ENCODE results near the gene NHLRC2.

NHLRC2 gene

GRCh38 chr10:113859261-113859660, 4.8 kb downstream of the NHLRC2 start:
- no peak for DNase-seq (ENCODE audit: low read depth)

GRCh38 chr10:113865901-113866300, 11.4 kb downstream of the NHLRC2 start:
- DNase-seq (ENCODE audit: low read depth): no peak

GRCh38 chr10:113866551-113867394, 12.3 kb downstream of the NHLRC2 start:
- no peak for DNase-seq (ENCODE audit: low read depth)

GRCh38 chr10:113867904-113868303, 13.4 kb downstream of the NHLRC2 start:
- DNase-seq (ENCODE audit: low read depth): no peak

- DNase-seq (ENCODE audit: low read depth): no peak
Measured at GRCh38 chr10:113869789-113870188, 15.3 kb downstream of the NHLRC2 start.

GRCh38 chr10:113872139-113873030, 17.9 kb downstream of the NHLRC2 start:
- no peak for DNase-seq (ENCODE audit: low read depth)

- DNase-seq (ENCODE audit: low read depth): no peak
Measured at GRCh38 chr10:113875212-113875611, 20.8 kb downstream of the NHLRC2 start.

GRCh38 chr10:113876461-113876860, 22.0 kb downstream of the NHLRC2 start:
- no peak for DNase-seq (ENCODE audit: low read depth)

- DNase-seq (ENCODE audit: low read depth): no peak
Measured at GRCh38 chr10:113879691-113880090, 25.2 kb downstream of the NHLRC2 start.

- DNase-seq (ENCODE audit: low read depth): peak; percentile 58
Measured at GRCh38 chr10:113880236-113880635, 25.8 kb downstream of the NHLRC2 start.

GRCh38 chr10:113882240-113882639, 27.8 kb downstream of the NHLRC2 start:
- no peak for DNase-seq (ENCODE audit: low read depth)

- no peak for DNase-seq (ENCODE audit: low read depth)
Measured at GRCh38 chr10:113889911-113890310, 35.5 kb downstream of the NHLRC2 start.

- no peak for DNase-seq (ENCODE audit: low read depth)
Measured at GRCh38 chr10:113890769-113891168, 36.3 kb downstream of the NHLRC2 start.

GRCh38 chr10:113891476-113891875, 37.0 kb downstream of the NHLRC2 start:
- no peak for DNase-seq (ENCODE audit: low read depth)

- no peak for DNase-seq (ENCODE audit: low read depth)
Measured at GRCh38 chr10:113893570-113893969, 39.1 kb downstream of the NHLRC2 start.

GRCh38 chr10:113894581-113894980, 40.1 kb downstream of the NHLRC2 start:
- no peak for DNase-seq (ENCODE audit: low read depth)

GRCh38 chr10:113895018-113895417, 40.6 kb downstream of the NHLRC2 start:
- DNase-seq (ENCODE audit: low read depth): peak; percentile 19

- no peak for DNase-seq (ENCODE audit: low read depth)
Measured at GRCh38 chr10:113897693-113898618, 43.5 kb downstream of the NHLRC2 start.

- no peak for DNase-seq (ENCODE audit: low read depth)
Measured at GRCh38 chr10:113899952-113900598, 45.6 kb downstream of the NHLRC2 start.

- no peak for DNase-seq (ENCODE audit: low read depth)
Measured at GRCh38 chr10:113905756-113906155, 51.3 kb downstream of the NHLRC2 start.

GRCh38 chr10:113907166-113907565, 52.7 kb downstream of the NHLRC2 start:
- DNase-seq (ENCODE audit: low read depth): no peak

All from HS-5 (cell line).